RWPE2 (cell line): Measurements from ENCODE around the gene PLPP4.
A peak's percentile ranks its signal among the peaks of the same experiment; 100 is the strongest.

ENCODE experiments used
- ATAC-seq: fragments of 200-7000 bp; cut with Tn5 transposase; 3 replicates; pipeline ENCODE4 v1.9.1; 2021; ENCODE audit warnings: low read depth
- DNase-seq: peaks from one replicate; pipeline ENCODE4 v3.0.0-alpha.2; 2020; ENCODE audit warnings: low spot score
- H3K27ac ChIP-seq: fragments of 450-650 bp; 2 replicates; pipeline ENCODE4 v1.5.1; 2017; ENCODE audit warnings: mild to moderate bottlenecking; ENCODE audit not compliant: poor library complexity, severe bottlenecking
- H3K27me3 ChIP-seq: fragments of 250-450 bp; sonication (Bioruptor Pico); 2 replicates; pipeline ENCODE4 v1.5.1; 2021; ENCODE audit warnings: mild to moderate bottlenecking, moderate library complexity; ENCODE audit not compliant: insufficient read depth, poor library complexity, severe bottlenecking
- H3K36me3 ChIP-seq: fragments of 250-450 bp; sonication (Bioruptor Pico); 2 replicates; pipeline ENCODE4 v1.5.1; 2020; ENCODE audit warnings: low read depth, mild to moderate bottlenecking, moderate library complexity
- H3K4me1 ChIP-seq: fragments of 250-450 bp; sonication (Bioruptor Pico); 2 replicates; pipeline ENCODE4 v1.5.1; 2021; ENCODE audit warnings: mild to moderate bottlenecking, moderate library complexity; ENCODE audit not compliant: insufficient read depth, poor library complexity, severe bottlenecking
- H3K4me3 ChIP-seq: fragments of 250-450 bp; sonication (Bioruptor Pico); 2 replicates; pipeline ENCODE4 v1.5.1; 2021; ENCODE audit warnings: mild to moderate bottlenecking, moderate library complexity; ENCODE audit not compliant: severe bottlenecking
- H3K9me3 ChIP-seq: fragments of 250-450 bp; sonication (Bioruptor Pico); 2 replicates; pipeline ENCODE4 v1.5.1; 2021; ENCODE audit warnings: mild to moderate bottlenecking, moderate library complexity; ENCODE audit not compliant: severe bottlenecking
- CTCF ChIP-seq: fragments of 450-650 bp; IDR thresholded peaks from one replicate; pipeline ENCODE4 v1.5.1; 2017; ENCODE audit warnings: mild to moderate bottlenecking, moderate library complexity; ENCODE audit not compliant: poor library complexity, severe bottlenecking

PLPP4 gene

DNA sequence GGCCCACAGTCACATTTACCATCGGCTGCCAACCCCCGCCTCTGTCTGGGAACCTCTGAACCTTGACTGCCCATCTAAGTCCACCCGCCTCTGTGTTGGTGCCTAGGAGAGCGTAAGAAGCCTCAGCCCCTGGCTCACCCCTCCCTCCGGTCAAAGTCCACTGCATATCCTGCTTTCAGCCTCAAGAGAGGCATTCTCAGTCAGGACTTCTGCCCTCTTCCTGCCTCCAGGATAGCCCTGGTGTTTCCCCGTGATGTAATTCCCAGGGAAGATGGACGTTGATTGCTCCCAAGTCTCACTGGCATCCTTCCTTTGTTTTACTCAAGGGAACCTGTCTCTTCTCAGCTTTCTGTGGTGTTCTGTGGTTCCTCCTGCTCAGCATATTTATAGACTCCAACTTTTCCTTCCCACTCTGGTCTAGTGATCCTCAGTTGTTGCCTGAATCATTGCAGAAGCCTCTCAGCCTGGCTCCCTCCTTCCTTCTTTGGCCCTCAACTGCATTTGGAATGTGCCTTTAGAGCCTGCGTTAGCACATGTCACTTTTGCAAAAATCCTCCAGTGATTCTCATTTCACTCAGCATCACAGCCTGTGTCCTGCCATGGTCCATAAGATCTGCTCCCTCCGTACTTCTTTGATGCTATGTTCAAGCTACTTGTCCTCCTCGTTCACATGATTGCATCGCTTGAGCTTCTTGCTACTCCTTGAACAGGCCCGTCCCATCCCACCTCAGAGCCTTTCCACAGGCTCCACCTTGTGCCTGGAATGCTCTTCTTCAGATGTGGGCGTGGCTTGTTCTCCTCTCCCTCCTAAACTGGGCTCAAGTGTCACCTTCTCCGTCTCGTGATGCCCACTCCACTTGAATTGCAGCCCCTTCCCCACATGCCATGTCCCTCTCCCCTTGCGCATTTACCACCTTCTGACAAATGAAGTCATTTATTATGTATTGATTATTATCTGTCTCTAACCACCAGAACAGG is 124.2 kb downstream of the PLPP4 start:
- Histone ChIP-seq H3K27me3 (no peaks in the 10 kb centered on the region), H3K9me3 (no peaks in the 10 kb centered on the region), H3K36me3 (no peaks in the 10 kb centered on the region), H3K4me3 (no peak overlapping the region), H3K4me1 (no peaks in the 10 kb centered on the region), H3K27ac (no peak overlapping the region)
- 0 out of 3 replicates have a peak, but pooled peaks have one; percentile 51 for ATAC-seq
- peak; percentile 22 for TF ChIP-seq CTCF
- DNase-seq, result no peak

GRCh38 chr10:120582753-120583152 is 125.7 kb downstream of the PLPP4 start:
- no peaks in the 10 kb centered on the region for H3K27me3 ChIP-seq
- TF ChIP-seq CTCF, result no peak
- H3K4me3 ChIP-seq, result no peak overlapping the region
- no peak for DNase-seq
- ATAC-seq, result no peak
- no peaks in the 10 kb centered on the region for H3K9me3 ChIP-seq
- H3K27ac ChIP-seq, result no peak overlapping the region
- no peaks in the 10 kb centered on the region for H3K36me3 ChIP-seq
- H3K4me1 ChIP-seq, result no peaks in the 10 kb centered on the region

DNA sequence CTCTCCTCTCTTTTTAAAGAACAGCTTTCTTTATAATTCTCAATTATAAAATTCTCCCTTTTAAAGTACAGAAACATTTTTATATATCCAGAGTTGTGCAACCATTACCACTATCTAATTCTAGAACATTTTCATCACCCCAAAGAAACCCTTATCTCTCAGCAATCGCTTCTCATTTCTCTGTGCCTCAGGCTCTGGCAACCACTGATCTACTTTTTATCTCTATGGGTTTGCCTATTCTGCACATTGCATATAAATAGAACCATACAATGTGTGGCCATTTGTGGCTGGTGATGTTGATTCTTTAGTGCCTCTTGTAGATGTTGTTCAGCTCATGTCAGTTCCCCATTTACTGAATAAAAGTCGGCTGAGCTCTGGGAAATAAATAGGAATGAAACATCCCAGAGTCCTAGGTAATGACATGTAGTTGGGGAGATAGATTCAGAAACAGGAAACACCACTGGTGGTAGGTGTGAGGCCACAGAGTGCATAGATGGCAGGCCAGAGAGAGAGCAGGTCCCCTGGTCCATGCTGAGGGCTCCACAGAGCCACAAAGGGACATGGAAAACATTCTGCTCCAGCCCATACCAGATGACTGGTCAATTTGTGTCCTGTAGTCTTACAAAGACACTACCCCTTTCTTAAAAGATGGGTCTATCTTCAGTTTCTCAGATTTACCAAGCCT is 126.5 kb downstream of the PLPP4 start:
- no peaks in the 10 kb centered on the region for H3K36me3 ChIP-seq
- no peaks in the 10 kb centered on the region for H3K4me1 ChIP-seq
- ATAC-seq (no peak), DNase-seq (no peak)
- H3K27ac ChIP-seq, result no peak overlapping the region
- no peak for TF ChIP-seq CTCF
- no peaks in the 10 kb centered on the region for H3K9me3 ChIP-seq
- no peak overlapping the region for H3K4me3 ChIP-seq
- H3K27me3 ChIP-seq, result no peaks in the 10 kb centered on the region

- H3K27ac ChIP-seq, result no peak overlapping the region
- H3K27me3 ChIP-seq, result no peaks in the 10 kb centered on the region
- H3K36me3 ChIP-seq, result no peaks in the 10 kb centered on the region
- H3K4me1 ChIP-seq, result no peaks in the 10 kb centered on the region
- no peaks in the 10 kb centered on the region for H3K9me3 ChIP-seq
- TF ChIP-seq CTCF, result no peak
- no peak overlapping the region for H3K4me3 ChIP-seq
- ATAC-seq (no peak), DNase-seq (no peak)
Observed at GRCh38 chr10:120584786-120585185, 127.8 kb downstream of the PLPP4 start.
